Heart left ventricle (tissue), 16 donors: ENCODE measurements around the gene CTNNA3. TPM values are rescaled to one million over a fixed set of nuclear protein-coding genes. Genes with fewer than 3 reads are reported as not detected.

Source experiments
- ATAC-seq, 4 donors: fragments of 200-7000 bp; cut with Tn5 transposase; one replicate each; pipeline ENCODE4 v1.9.1; 2020 to 2022; ENCODE audit warnings: moderate library complexity in 4 of 4, mild to moderate bottlenecking in 3 of 4, moderate number of reproducible peaks in 1 of 4
- DNase-seq, 5 donors: peaks; one replicate each; pipeline ENCODE4 v3.0.0-alpha.2; 2020
- H3K27ac ChIP-seq, 12 donors: fragments of 200-600 bp; sonication (generic) in 4 of 12; one replicate each; pipeline versions ENCODE4 v1.5.0 to v1.8.0; 2016 to 2022; ENCODE audit warnings: mild to moderate bottlenecking in 2 of 12
- H3K27me3 ChIP-seq, 9 donors: fragments of 200-600 bp; sonication (generic) in 2 of 9; one replicate each; pipeline versions ENCODE4 v1.5.1 to v1.8.0; 2016 to 2022; ENCODE audit warnings: mild to moderate bottlenecking in 3 of 9
- H3K36me3 ChIP-seq, 9 donors: fragments of 200-600 bp; sonication (generic) in 2 of 9; one replicate each; pipeline versions ENCODE4 v1.5.0 to v1.8.0; 2018 to 2022; ENCODE audit warnings: mild to moderate bottlenecking in 2 of 9
- H3K4me1 ChIP-seq, 12 donors: fragments of 200-600 bp; sonication (generic) in 4 of 12; one replicate each; pipeline versions ENCODE4 v1.5.0 to v1.8.0; 2016 to 2022; ENCODE audit warnings: mild to moderate bottlenecking in 3 of 12
- H3K4me3 ChIP-seq, 12 donors: fragments of 200-600 bp; sonication (generic) in 4 of 12; one replicate each; pipeline versions ENCODE4 v1.5.0 to v1.8.0; 2017 to 2022; ENCODE audit warnings: mild to moderate bottlenecking in 9 of 12, moderate library complexity in 4 of 12
- H3K9me3 ChIP-seq, 12 donors: fragments of 200-600 bp; sonication (generic) in 4 of 12; one replicate each; pipeline versions ENCODE4 v1.5.0 to v1.8.0; 2016 to 2022; ENCODE audit warnings: mild to moderate bottlenecking in 1 of 12
- CTCF ChIP-seq, 12 donors: fragments of 200-600 bp; sonication (generic) in 4 of 12; IDR thresholded peaks; one replicate each; pipeline versions ENCODE4 v1.5.0 to v1.8.0; 2018 to 2022; ENCODE audit warnings: antibody characterized with exemption in 12 of 12, mild to moderate bottlenecking in 5 of 12
- POLR2A ChIP-seq, 2 donors: fragments of 450-650 bp; IDR thresholded peaks; one replicate each; pipeline ENCODE4 v1.6.1; 2017; ENCODE audit warnings: antibody characterized with exemption in 2 of 2, mild to moderate bottlenecking in 2 of 2, moderate library complexity in 2 of 2
- WGBS, 4 donors: extraction: QIAGEN DNeasy Blood & Tissue Kit in 2 of 4; methylation state at CpG; one replicate each; pipeline versions ENCODE4 v1.1.5 to v1.1.7; 2013 to 2018; 5-methylcytosine and 5-hydroxymethylcytosine counted together
- intact Hi-C, 10 donors: fragments of 100-400 bp; cut with DNase I; formaldehyde crosslinking; loops; one replicate each; pipeline versions ENCODE4 v1.11.1 to v1.14.2; 2022
- polyA plus RNA-seq, 2 donors: library from polyadenylated mRNA; stranded (reverse); fragments of 200-250 nt; gene quantifications; one replicate each; pipeline ENCODE4 v1.2.3, GENCODE V29; 2013
- total RNA-seq, 9 donors: library from RNA; depleted of rRNA in 2 of 9; stranded (reverse); fragments of >200 nt in 2 of 9; fragmentation: NEBNext Ultra II Directional in 3 of 9; extraction: Animal tissue kit (Norgen Biotek cat#: 25700) in 3 of 9; gene quantifications; one replicate each; pipeline versions ENCODE4 v1.1.0 to v1.2.4, GENCODE V29; 2016 to 2023
- donor health status: ischemic (EF 13 %, LVEDD 7.1; RV severe dilation, severe dysfunction).
- donor health status: healthy with polysubstance abuse.
- donor health status: DM: no; HTN: yes; CAD: no.
- donor health status: DM: no; HTN: no; CAD: no.
- donor health status: ischemic (EF 25% LVEDD 6.9; RV normal size, moderate dysfunction).
- donor health status: ischemic (EF 25% LVEDD 5.7; RV mildly dilated, moderate dysfunction).
- donor health status: healthy.
- donor health status: DM: yes; HTN: yes; CAD: no.
- donor health status: ischemic (EF 35%, LVEDD 5.7; RV mildly dilated, moderate dysfunction).
- donor health status: nonischemic (EF 11% LVEDD 7.7; RV severe dilation, severe dysfunction).
- donor health status: DM: yes; HTN: yes; CAD: no.
- donor health status: PGD.
- donor health status: ischemic (EF 29% LVEDD 5.4; RV normal size, mild dysfunction).
- donor health status: nonischemic (EF 23%, LVEDD 6.1; RV moderate dilation, normal function).

Gene CTNNA3
- total and polyA plus RNA-seq, 11 donors: 4.8 to 200 (median 99.0) TPM

DNA sequence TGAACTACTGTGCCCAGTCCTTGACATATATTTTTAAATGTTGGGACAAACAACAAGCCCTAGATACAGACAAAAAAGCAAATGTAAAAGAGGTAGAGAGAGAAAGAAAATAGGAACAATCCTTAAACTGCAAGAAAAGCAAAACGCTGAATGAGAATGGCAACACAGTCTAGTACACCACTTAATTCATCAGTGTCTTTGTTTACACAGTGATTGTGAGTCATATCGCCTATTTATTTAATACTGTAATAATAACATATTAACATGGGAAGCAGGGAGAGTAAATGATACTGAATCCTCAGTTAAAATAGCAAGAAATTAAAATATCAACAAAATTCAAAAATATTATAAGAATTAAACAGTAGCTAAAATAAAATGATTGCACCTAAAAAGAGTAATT is 780.0 kb downstream of the CTNNA3 start:
- 85 to 91% (median 88%) methylated on average over 2 of the region's 2 CpGs for WGBS, 4 donors
- Histone ChIP-seq H3K27ac (no peak overlapping the region), H3K9me3 (no peaks in the 10 kb centered on the region), H3K4me3 (no peak overlapping the region), H3K4me1 (no peaks in the 10 kb centered on the region), H3K27me3 (no peaks in the 10 kb centered on the region), H3K36me3 (no peaks in the 10 kb centered on the region)
- no peak for DNase-seq
- TF ChIP-seq CTCF (IDR thresholded peaks at IDR 0.05) (no peak), POLR2A (IDR thresholded peaks at IDR 0.05) (no peak)
- no peak for ATAC-seq
- intact Hi-C loops: no loop called here

DNA sequence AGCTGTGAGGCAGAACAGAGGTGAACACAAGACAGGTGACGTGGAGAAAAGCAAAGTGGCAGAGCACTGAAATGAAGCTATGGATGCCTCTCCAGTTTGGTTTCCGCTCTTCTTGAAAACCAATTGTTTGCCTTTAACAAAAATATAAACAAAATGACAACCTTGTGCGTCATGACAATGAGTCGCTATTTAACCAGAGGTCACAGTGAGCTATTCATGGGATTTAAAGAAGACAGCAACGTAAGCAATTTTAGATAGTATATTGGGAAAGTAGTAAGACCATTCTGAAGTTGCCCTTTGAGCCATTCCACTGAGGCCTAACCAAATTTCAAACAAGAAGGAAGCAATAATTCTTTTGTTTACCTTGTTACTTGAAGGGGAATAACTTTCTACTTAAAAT is 785.3 kb downstream of the CTNNA3 start:
- H3K4me1 ChIP-seq: no peaks in the 10 kb centered on the region
- intact Hi-C loops: no loop called here
- DNase-seq: no peak
- no peaks in the 10 kb centered on the region for H3K36me3 ChIP-seq
- ATAC-seq: no peak
- no peaks in the 10 kb centered on the region for H3K9me3 ChIP-seq
- H3K4me3 ChIP-seq: no peak overlapping the region
- 90 to 93% (median 93%) methylated on average over 5 of the region's 5 CpGs for WGBS, 4 donors
- no peak for TF ChIP-seq CTCF (IDR thresholded peaks at IDR 0.05)
- no peak for TF ChIP-seq POLR2A (IDR thresholded peaks at IDR 0.05)
- no peaks in the 10 kb centered on the region for H3K27me3 ChIP-seq
- H3K27ac ChIP-seq: no peak overlapping the region

DNA sequence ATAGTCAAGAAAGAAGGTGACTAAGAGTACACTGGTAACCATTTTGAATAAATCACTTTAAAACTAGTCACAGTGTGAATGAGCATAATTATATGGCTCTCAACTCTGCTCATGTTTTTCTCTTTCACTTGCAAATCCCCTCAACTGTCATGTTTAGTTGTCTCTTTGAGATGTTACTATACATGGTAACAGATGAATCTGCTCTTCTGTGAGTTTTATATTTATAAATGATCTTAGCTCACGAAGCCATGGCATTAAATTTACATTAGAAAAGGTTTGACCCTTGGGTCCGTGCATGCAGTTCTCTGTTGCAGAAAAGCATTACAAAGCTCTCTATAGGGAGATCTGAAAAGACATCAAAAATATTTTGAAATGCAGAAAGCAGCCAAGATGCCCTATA is 803.1 kb downstream of the CTNNA3 start:
- ATAC-seq: no peak
- 48 to 67% (median 57%) methylated on average over 2 of the region's 2 CpGs for WGBS, 4 donors

DNA sequence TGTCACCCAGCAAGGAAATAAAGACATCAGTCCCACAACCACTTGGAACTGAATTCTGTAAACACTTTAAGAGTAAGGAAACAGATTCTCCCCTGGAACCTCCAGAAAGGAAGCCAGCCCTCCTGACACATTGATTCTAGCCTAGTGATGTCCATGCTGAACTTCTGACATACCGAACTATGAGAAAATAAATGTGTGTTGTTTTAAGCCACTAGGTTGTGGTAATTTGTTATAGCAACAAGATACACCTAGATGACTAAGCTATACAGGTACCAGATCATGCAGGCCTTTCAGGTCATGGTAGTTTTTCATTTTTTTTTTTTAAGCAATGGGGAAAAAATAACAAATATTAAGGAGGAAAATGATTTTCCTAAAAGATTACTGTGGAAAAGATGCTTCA is 807.8 kb downstream of the CTNNA3 start:
- no peaks in the 10 kb centered on the region for H3K36me3 ChIP-seq
- intact Hi-C loops: no loop called here
- H3K4me1 ChIP-seq: no peaks in the 10 kb centered on the region
- ATAC-seq (no peak), DNase-seq (no peak)
- H3K27ac ChIP-seq: no peak overlapping the region
- H3K4me3 ChIP-seq: no peak overlapping the region
- 71 to 87% (median 78%) methylated on average over 1 of the region's 1 CpG for WGBS, 4 donors
- TF ChIP-seq CTCF (IDR thresholded peaks at IDR 0.05): no peak
- TF ChIP-seq POLR2A (IDR thresholded peaks at IDR 0.05): no peak
- no peaks in the 10 kb centered on the region for H3K9me3 ChIP-seq
- H3K27me3 ChIP-seq: no peaks in the 10 kb centered on the region

More for the DNA sequence above, 803.1 kb downstream of the CTNNA3 start:
- intact Hi-C loops: no loop called here
- Histone ChIP-seq H3K27ac (no peak overlapping the region), H3K9me3 (peaks cover 0 to 2% (median 0%) of the 10 kb centered on the region in 12 donors), H3K4me1 (no peaks in the 10 kb centered on the region), H3K27me3 (no peaks in the 10 kb centered on the region), H3K4me3 (no peak overlapping the region), H3K36me3 (no peaks in the 10 kb centered on the region)
- no peak for TF ChIP-seq CTCF (IDR thresholded peaks at IDR 0.05)
- TF ChIP-seq POLR2A (IDR thresholded peaks at IDR 0.05): no peak
- DNase-seq: no peak
